NB4 (cell line): Measurements from ENCODE around the gene LAMC2.

Source experiments
- MAX ChIP-seq: IDR thresholded peaks from 2 replicates; pipeline ENCODE4 v1.6.1; 2011; ENCODE audit warnings: low read depth, low read length
- POLR2A ChIP-seq: IDR thresholded peaks from 2 replicates; pipeline ENCODE4 v1.6.1; 2011; ENCODE audit warnings: mild to moderate bottlenecking; ENCODE audit not compliant: insufficient read length; ENCODE audit errors: extremely low read depth

- TF ChIP-seq MAX (no peak), POLR2A (no peak)
These were observed 36.8 kb upstream of the LAMC2 start for GRCh38 chr1:183149273-183149672.
